Non-pigmented ciliary epithelial cell (primary cell): ENCODE results near the gene TBCE.
A peak's percentile ranks its signal among the peaks of the same experiment; 100 is the strongest.
"Not testable (repeated sequence)": the region's sequence is repeated elsewhere in the genome, so short reads cannot be mapped to it uniquely, and the experiment has no call there.

Experiments used
- DNase-seq: peaks from one replicate; pipeline ENCODE4 v3.0.0-alpha.2; 2010; ENCODE audit warnings: low read depth

The TBCE gene

DNA sequence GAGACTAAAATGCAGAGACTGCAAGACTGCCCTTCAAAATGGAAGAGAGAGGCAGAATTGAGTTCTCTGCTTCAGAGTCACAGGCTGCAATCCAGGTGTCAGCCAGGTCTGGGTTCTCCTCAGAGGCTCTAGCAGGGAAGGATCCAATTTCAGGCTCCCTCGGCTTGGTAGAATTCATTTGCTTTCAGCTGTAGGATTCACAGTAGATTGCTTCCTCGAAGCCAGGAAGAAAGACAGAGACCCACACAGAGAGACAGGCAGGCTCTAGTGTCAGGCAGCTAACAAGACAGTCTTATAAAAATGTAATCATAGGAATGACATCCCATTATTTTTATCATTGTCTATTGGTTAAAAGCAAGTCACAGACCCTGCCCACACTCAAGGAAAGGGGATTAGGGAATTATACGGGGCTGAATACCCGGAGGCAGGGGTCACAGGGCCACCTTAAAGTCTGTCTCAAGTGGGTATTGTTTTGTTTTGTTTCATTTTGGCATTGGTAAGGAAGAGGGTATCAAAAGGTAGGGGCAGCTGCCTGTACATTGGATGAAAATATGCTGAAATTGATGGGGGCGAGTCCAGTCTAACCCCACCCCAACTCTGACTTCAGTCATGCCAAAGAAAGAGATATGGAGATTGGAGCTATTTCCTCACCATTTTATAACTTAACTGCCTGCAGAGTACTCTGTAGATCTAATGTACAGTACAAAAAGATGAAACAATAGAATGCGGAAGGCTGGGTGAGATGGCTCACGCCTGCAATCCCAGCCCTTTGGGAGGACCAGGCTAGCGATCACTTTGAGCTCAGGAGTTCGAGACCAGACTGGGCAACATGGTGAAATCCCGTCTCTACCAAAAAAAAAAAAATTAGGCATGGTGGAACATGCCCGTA is 9.5 kb upstream of the TBCE start:
- no peak for DNase-seq

- no peak for DNase-seq
Measured at GRCh38 chr1:235358899-235359298, 8.3 kb upstream of the TBCE start.

DNA sequence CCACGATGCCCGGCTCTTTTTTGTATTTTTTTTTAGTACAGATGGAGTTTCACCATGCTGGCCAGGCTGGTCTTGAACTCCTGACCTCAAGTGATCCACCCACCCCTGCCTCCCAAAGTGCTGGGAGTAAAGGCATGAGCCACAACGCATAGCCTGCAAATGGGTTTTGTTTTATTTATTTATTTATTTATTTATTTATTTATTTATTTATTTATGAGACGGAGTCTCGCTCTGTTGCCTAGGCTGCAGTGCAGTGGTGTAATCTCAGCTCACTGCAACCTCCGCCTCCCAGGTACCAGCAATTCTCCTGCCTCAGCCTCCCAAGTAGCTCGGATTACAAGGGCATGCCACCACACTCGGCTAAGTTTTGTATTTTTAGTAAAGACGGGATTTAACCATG is 3.0 kb upstream of the TBCE start:
- not testable (repeated sequence) for DNase-seq

GRCh38 chr1:235366286-235366685 is 941 bp upstream of the TBCE start:
- no peak for DNase-seq

- no peak for DNase-seq
Measured at GRCh38 chr1:235368428-235368827, 1.2 kb downstream of the TBCE start.

DNA sequence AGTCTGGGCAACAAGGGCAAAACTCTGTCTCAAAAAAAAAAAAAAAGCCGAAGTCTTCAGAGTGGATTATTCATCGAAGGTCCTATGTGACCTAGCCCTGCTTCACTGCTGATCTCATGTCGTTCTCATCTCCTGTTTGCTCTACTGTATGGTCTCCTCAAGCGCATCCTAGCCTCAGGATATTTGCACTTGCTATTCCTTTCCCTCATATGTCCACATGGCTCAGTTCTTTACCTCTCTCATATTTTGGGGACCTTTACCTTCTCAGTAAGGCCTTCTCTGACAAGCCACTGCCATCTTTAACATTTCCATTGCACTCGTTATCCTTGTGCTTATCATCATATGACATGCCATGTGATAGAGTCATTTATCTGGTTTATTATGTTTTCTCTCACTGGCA is 2.6 kb downstream of the TBCE start:
- no peak for DNase-seq

DNA sequence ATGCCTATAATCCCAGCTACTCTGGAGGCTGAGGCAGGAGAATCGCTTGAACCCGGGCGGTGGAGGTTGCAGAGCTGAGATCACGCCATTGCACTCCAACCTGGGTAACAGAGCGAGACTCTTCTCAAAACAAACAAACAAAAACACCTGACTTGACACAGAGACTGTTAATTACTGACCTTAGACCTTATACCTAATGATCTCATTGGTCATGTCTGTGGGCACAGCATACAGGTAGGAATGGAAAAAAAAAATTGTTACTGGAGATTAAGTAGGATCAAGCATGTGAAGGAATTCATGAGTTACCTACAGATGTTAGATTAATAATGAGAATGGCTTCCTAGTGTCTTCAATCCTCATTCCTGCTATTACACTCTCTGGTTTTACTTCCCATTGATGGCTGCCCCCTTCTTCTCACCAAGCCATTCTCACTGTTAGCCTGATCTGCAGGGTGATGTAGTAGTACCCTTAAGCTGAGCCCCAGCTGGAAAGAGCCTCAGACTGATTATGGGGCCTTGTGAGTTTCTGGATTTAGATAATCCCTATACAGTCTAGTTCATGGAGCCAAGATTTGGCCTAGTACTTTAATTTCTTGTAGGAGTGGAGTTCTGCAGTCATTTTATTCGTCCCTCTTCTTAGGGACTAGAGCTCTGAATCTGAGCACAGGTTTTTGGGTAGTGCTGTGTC is 8.8 kb downstream of the TBCE start:
- no peak for DNase-seq

GRCh38 chr1:235378134-235378735 is 11.0 kb downstream of the TBCE start:
- DNase-seq: not testable (repeated sequence)

DNA sequence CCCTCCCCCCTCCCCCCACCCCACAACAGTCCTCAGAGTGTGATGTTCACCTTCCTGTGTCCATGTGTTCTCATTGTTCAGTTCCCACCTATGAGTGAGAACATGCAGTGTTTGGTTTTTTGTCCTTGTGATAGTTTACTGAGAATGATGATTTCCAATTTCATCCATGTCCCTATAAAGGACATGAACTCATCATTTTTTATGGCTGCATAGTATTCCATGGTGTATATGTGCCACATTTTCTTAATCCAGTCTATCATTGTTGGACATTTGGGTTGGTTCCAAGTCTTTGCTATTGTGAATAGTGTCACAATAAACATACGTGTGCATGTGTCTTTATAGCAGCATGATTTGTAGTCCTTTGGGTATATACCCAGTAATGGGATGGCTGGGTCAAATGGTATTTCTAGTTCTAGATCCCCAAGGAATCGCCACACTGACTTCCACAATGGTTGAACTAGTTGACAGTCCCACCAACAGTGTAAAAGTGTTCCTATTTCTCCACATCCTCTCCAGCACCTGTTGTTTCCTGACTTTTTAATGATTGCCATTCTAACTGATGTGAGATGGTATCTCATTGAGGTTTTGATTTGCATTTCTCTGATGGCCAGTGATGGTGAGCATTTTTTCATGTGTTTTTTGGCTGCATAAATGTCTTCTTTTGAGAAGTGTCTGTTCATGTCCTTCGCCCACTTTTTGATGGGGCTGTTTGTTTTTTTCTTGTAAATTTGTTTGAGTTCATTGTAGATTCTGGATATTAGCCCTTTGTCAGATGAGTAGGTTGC is 14.9 kb downstream of the TBCE start:
- not testable (repeated sequence) for DNase-seq

- DNase-seq: not testable (repeated sequence)
Measured at GRCh38 chr1:235385633-235386032, 18.4 kb downstream of the TBCE start.

DNA sequence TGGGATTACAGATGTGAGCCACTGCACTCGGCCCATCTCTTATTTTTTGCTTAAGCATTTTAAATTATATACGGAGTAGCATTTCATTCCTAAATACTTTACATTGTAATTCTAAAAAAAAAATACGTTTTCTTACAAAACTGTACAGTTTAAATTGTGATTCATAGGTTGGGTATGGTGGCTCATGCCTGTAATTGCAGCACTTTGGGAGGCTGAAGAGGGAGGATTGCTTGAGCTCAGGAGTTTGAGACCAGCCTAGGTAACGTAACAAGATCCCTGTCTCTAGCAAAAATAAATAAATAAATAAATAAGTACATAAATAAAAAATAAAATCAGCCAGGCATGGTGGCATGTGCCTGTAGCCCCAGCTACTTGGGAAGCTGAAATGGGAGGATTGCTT is 24.6 kb downstream of the TBCE start:
- no peak for DNase-seq

DNA sequence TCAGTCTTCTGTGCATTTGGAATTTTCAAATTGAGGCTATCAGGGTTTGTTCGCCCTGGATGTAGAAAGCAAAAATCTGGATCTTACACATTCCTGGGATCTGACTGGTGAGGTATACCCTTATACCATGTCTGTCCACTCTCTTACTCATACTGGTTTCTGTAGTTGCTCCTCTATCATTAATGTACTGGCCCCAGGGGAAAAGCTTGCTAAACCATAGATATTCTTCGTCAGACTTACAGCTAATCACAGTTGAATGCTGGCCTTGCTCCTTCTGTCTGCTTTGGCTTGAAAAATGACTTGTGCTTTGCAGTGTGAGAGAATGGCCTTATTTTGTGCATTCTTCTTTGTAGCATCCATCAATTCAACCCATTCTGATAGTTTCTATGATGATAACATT is 30.5 kb downstream of the TBCE start:
- DNase-seq: peak; percentile 55

DNA sequence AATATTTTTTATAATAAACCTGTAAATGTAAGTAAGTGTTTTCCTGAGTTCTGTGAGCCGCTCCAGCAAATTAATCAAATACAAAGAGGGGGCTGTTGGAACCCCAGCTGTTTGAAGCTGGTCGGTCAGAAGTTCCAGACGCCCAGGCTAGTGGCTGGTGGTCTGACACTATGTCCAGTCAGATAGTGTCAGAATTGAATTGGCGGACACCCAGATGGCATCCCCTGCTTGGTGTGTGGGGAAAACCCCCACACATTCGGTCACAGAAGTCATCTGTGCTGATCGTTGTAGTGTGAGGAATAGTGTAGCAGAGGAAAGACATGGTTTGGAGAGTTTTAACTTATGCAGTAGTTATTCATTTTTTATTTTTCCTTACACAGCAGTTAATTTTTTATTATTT is 32.4 kb downstream of the TBCE start:
- no peak for DNase-seq

GRCh38 chr1:235401251-235401650 is 34.0 kb downstream of the TBCE start:
- DNase-seq: no peak

GRCh38 chr1:235402457-235403200 is 35.4 kb downstream of the TBCE start:
- no peak for DNase-seq

- DNase-seq: no peak
Measured at GRCh38 chr1:235403593-235403992, 36.4 kb downstream of the TBCE start.

DNA sequence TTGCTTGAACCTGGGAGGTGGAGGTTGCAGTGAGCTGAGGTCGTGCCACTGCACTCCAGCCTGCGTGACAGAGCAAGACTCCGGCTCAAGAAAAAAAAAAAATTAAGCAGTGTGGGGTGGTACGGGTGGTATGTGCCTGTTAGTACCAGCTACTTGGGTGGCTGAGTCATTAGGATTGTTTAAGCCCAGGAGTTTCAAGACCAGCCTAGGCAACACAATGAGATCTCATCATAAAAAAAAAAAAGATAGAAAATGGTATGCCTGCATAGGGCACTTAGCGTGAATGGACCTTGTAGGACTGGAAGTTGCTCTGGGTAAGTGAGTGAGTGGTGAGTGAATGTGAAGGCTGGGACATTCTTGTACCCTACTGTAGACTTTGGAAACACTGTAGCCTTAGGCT is 37.0 kb downstream of the TBCE start:
- no peak for DNase-seq

DNA sequence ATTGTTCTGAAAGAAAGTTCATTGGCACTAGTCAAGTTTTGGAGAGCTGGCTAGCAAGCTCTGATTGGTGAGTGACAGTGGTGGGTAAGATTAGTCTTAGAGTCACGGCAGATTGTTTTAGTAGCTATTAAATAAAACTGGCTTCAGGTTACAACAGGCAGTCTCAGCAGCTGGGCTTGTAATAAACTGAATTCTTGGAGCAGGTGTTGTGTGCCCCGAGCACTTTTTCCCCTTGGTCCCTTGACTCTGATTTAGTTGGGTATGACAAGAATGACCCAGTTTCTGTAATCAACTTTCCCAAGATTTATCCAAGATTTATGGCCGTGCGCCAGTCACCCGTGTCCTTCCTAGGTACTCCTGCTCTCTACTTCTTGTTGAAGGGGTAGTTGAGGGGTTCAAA is 40.2 kb downstream of the TBCE start:
- DNase-seq: no peak

GRCh38 chr1:235408503-235408960 is 41.3 kb downstream of the TBCE start:
- no peak for DNase-seq

DNA sequence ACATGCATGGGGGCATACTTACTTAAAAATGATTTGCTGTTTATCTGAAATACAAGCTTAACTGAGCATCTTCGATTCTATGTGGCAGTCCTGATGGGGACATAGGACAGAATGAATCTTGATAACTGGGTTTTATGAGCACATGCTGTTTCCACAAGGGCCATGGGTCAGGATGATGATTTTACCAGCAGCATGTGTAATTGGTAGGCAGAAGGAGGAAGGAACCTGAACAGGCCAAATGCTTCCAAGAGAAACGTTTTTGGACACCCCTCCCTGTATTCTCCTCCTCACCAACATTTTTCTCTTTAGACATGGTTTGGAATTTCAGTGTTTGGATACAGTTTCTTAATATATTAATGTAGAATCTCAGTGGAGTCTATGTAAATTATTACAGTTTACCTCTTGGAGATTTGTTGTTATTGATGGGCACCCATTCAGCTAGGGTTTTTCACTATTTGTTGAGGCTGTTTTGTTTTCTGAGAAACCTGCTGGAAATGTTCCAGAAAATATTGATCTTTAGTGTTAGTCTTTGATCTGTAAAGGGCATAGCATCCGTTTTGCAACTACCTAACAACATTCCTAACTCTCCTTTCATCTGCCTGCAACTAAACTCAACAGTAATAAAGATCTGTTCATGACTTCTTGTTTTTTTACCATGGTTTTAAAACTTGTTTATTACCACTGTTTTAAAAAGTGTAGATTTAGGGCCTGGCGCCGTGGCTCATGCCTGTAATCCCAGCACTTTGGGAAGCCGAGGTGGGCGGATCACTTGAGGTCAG is 42.0 kb downstream of the TBCE start:
- DNase-seq: no peak

DNA sequence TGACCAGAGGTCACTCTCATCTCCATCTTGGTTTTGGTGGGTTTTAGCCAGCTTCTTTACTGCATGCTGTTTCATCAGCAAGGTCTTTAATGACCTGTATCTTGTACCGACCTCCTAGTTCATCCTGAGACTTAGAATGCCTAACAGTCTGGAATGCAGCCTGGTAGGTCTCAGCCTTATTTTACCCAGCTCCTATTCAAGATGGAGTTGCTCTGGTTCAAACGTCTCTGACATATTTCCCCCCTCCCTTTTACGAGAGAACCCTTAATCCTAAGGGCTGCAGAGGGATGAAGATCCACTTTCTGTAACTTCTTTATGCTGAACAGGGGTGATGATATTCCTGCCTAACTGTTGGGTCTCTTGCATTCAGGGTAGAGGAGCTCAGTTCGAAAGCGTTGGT is 43.2 kb downstream of the TBCE start:
- DNase-seq: no peak
